H1 (cell line): ENCODE results near the gene TNRC6C. TPM values are rescaled to one million over a fixed set of nuclear protein-coding genes. Genes with fewer than 3 reads are reported as not detected.

Experiments
- CTCF ChIA-PET: fragments of 300-600 bp; sonication (Branson Sonifier 250); formaldehyde crosslinking; loops from one replicate; lab custom pipeline; 2021; ENCODE audit not compliant: partially characterized antibody; lab: Charles Lee
- POLR2A ChIA-PET: fragments of 300-600 bp; sonication (Branson Sonifier 250); formaldehyde crosslinking; loops from one replicate; lab custom pipeline; 2021; ENCODE audit warnings: inconsistent platforms; ENCODE audit not compliant: partially characterized antibody; lab: Charles Lee
- DNase-seq, 2 experiments: peaks; one replicate each; pipeline versions ENCODE4 v3.0.0 to v3.0.0-alpha.2; 2010 to 2022; ENCODE audit warnings: low spot score in 2 of 2, low read depth in 1 of 2, mixed read lengths in 1 of 2
- FAIRE-seq: peaks from 2 replicates; lab custom pipeline; 2011; peaks lifted over from hg19 to GRCh38; lab: Jason Lieb, UNC
- H2AFZ ChIP-seq: 2 replicates; pipeline ENCODE4 v1.8.1; 2012; ENCODE audit warnings: low read length, inconsistent platforms
- H2AK5ac ChIP-seq: 2 replicates; pipeline ENCODE4 v1.6.1; 2013; ENCODE audit warnings: low read depth, low read length
- H2BK120ac ChIP-seq: replicated peaks from 2 replicates; pipeline ENCODE3; 2013; ENCODE audit warnings: low read depth, low read length, inconsistent platforms
- H2BK12ac ChIP-seq: 2 replicates; pipeline ENCODE4 v1.6.1; 2013; ENCODE audit warnings: low read depth, low read length
- H2BK15ac ChIP-seq: 2 replicates; pipeline ENCODE4 v1.6.1; 2013; ENCODE audit warnings: low read length
- H2BK20ac ChIP-seq: 2 replicates; pipeline ENCODE4 v1.6.1; 2013; ENCODE audit warnings: low read length
- H2BK5ac ChIP-seq: 2 replicates; pipeline ENCODE4 v1.6.1; 2013; ENCODE audit warnings: low read depth, low read length
- H3K14ac ChIP-seq: 2 replicates; pipeline ENCODE4 v1.6.1; 2013; ENCODE audit warnings: inconsistent platforms; ENCODE audit not compliant: insufficient read length
- H3K18ac ChIP-seq: 2 replicates; pipeline ENCODE4 v1.6.1; 2013; ENCODE audit warnings: low read length; ENCODE audit errors: extremely low read depth
- H3K23ac ChIP-seq: 2 replicates; pipeline ENCODE4 v1.6.1; 2013; ENCODE audit warnings: inconsistent platforms; ENCODE audit not compliant: insufficient read length
- H3K23me2 ChIP-seq: 2 replicates; pipeline ENCODE4 v1.6.1; 2013; ENCODE audit warnings: low read depth, low read length
- H3K27ac ChIP-seq: 2 replicates; pipeline ENCODE4 v1.6.1; 2011; ENCODE audit warnings: low read depth, low read length, inconsistent platforms
- H3K27me3 ChIP-seq, 4 experiments: replicated peaks in 1 of 4; 1 replicate in 1 of 4; 2 replicates in 3 of 4; pipeline versions ENCODE4 v1.6.1 to v1.8.1; 2011 to 2013; ENCODE audit warnings: low read length in 3 of 4, mild to moderate bottlenecking in 3 of 4, inconsistent platforms in 2 of 4, mixed read lengths in 2 of 4, moderate library complexity in 1 of 4; ENCODE audit not compliant: control insufficient read depth in 3 of 4, insufficient read depth in 3 of 4; ENCODE audit errors: extremely low read depth in 1 of 4
- H3K36me3 ChIP-seq, 4 experiments: 2 replicates each; pipeline versions ENCODE4 v1.6.1 to v1.8.1; 2011 to 2013; ENCODE audit warnings: mild to moderate bottlenecking in 4 of 4, low read length in 3 of 4, moderate library complexity in 2 of 4, control low read depth in 1 of 4, inconsistent platforms in 1 of 4; ENCODE audit not compliant: insufficient read depth in 4 of 4, control insufficient read depth in 2 of 4
- H3K4ac ChIP-seq: replicated peaks from 2 replicates; pipeline ENCODE3; 2013; ENCODE audit warnings: low read length, low read depth, mixed read lengths, inconsistent platforms; ENCODE audit not compliant: insufficient read length
- H3K4me1 ChIP-seq, 4 experiments: replicated peaks in 1 of 4; 1 replicate in 1 of 4; 2 replicates in 3 of 4; pipeline versions ENCODE4 v1.6.1 to v1.8.1; 2011 to 2013; ENCODE audit warnings: low read length in 3 of 4, inconsistent platforms in 2 of 4, mixed read lengths in 1 of 4; ENCODE audit not compliant: insufficient read depth in 4 of 4, control insufficient read depth in 3 of 4
- H3K4me2 ChIP-seq, 2 experiments: 2 replicates each; pipeline versions ENCODE4 v1.6.1 to v1.8.1; 2011 to 2013; ENCODE audit warnings: low read depth in 2 of 2, low read length in 2 of 2, control low read depth in 1 of 2, inconsistent platforms in 1 of 2, mild to moderate bottlenecking in 1 of 2; ENCODE audit not compliant: insufficient read depth in 1 of 2
- H3K4me3 ChIP-seq, 4 experiments: fragments of 200-600, 300-600 bp in 1 of 4; sonication (generic), shearing (Covaris generic), sonication (Bioruptor Twin) in 1 of 4; 2 replicates each; pipeline versions ENCODE4 v1.5.1 to v1.8.1; 2011 to 2016; ENCODE audit warnings: low read length in 4 of 4, low read depth in 3 of 4, control low read depth in 2 of 4, inconsistent platforms in 2 of 4, mild to moderate bottlenecking in 2 of 4, mixed read lengths in 1 of 4, moderate library complexity in 1 of 4; ENCODE audit not compliant: insufficient read depth in 2 of 4; ENCODE audit errors: extremely low read depth in 1 of 4
- H3K56ac ChIP-seq: replicated peaks from 2 replicates; pipeline ENCODE3; 2013; ENCODE audit warnings: low read depth, mild to moderate bottlenecking, mixed read lengths, low read length, inconsistent platforms; ENCODE audit not compliant: insufficient read length
- H3K79me1 ChIP-seq: 2 replicates; pipeline ENCODE4 v1.6.1; 2013; ENCODE audit warnings: low read depth, low read length, control low read depth
- H3K79me2 ChIP-seq, 2 experiments: 2 replicates each; pipeline versions ENCODE4 v1.6.1 to v1.8.1; 2012 to 2013; ENCODE audit warnings: low read length in 2 of 2, mild to moderate bottlenecking in 2 of 2, inconsistent platforms in 1 of 2; ENCODE audit not compliant: insufficient read depth in 2 of 2, control insufficient read depth in 1 of 2
- H3K9ac ChIP-seq, 4 experiments: replicated peaks in 1 of 4; 1 replicate in 1 of 4; 2 replicates in 3 of 4; pipeline versions ENCODE4 v1.6.1 to v1.8.1; 2011 to 2013; ENCODE audit warnings: low read depth in 3 of 4, low read length in 3 of 4, control low read depth in 2 of 4, mild to moderate bottlenecking in 2 of 4, moderate library complexity in 2 of 4, inconsistent platforms in 1 of 4; ENCODE audit errors: extremely low read depth in 1 of 4
- H3K9me3 ChIP-seq, 2 experiments: 2 replicates each; pipeline versions ENCODE4 v1.6.1 to v1.8.1; 2012 to 2013; ENCODE audit warnings: mild to moderate bottlenecking in 2 of 2, moderate library complexity in 2 of 2, control low read depth in 1 of 2, inconsistent platforms in 1 of 2, low read depth in 1 of 2, low read length in 1 of 2, mixed read lengths in 1 of 2; ENCODE audit not compliant: insufficient read depth in 2 of 2
- H4K20me1 ChIP-seq, 2 experiments: replicated peaks in 1 of 2; 2 replicates each; pipeline versions ENCODE3 to v1.8.1; 2011 to 2013; ENCODE audit warnings: inconsistent platforms in 2 of 2, low read length in 2 of 2, mild to moderate bottlenecking in 1 of 2; ENCODE audit not compliant: insufficient read depth in 2 of 2, control insufficient read depth in 1 of 2
- H4K5ac ChIP-seq: 2 replicates; pipeline ENCODE4 v1.6.1; 2013; ENCODE audit warnings: low read length, low read depth, mixed read lengths, inconsistent platforms; ENCODE audit not compliant: insufficient read length
- H4K8ac ChIP-seq: 2 replicates; pipeline ENCODE4 v1.8.0; 2013; ENCODE audit warnings: mild to moderate bottlenecking, moderate library complexity, low read length, inconsistent platforms; ENCODE audit not compliant: insufficient read depth; ENCODE audit errors: extremely low read depth
- H4K91ac ChIP-seq: replicated peaks from 2 replicates; pipeline ENCODE3; 2013; ENCODE audit warnings: low read length, mixed read lengths, inconsistent platforms; ENCODE audit not compliant: insufficient read length
- WGBS, 2 experiments: shearing (Covaris generic) in 1 of 2; methylation state at CpG; one replicate each; pipeline versions ENCODE4 v1.1.6 to v1.1.7; 2013 to 2015; ENCODE audit warnings: low lambda C conversion rate in 2 of 2, mixed read lengths in 2 of 2, inconsistent platforms in 1 of 2, low coverage in 1 of 2, missing lambda C conversion rate in 1 of 2; ENCODE audit not compliant: insufficient replicate concordance in 2 of 2, insufficient coverage in 1 of 2, insufficient read length in 1 of 2; ENCODE audit errors: extremely low coverage in 1 of 2, missing lambda C conversion rate in 1 of 2; 5-methylcytosine and 5-hydroxymethylcytosine counted together
- polyA plus RNA-seq, 7 experiments: library from polyadenylated mRNA; depleted of rRNA in 3 of 7; stranded (reverse) in 5 of 7; unstranded in 2 of 7; fragments of >200 nt in 5 of 7; fragments of 200-250 nt in 2 of 7; gene quantifications; 1 replicate in 5 of 7; 2 replicates in 1 of 7; 4 replicates in 1 of 7; pipeline versions ENCODE4 v1.2.1 to v1.2.3, GENCODE V29; 2011 to 2013; ENCODE audit warnings: missing spikeins in 2 of 7, mixed read lengths in 2 of 7
- total RNA-seq: library from RNA; stranded (reverse); fragmentation: NEBNext Ultra II Directional; extraction: Animal tissue kit (Norgen Biotek cat#: 25700); gene quantifications from 2 replicates; pipeline ENCODE4 v1.2.1, GENCODE V29; 2021

TNRC6C gene
- total and polyA plus RNA-seq, 2 of the 8 experiments (the other 6 are each of a cell fraction or from before 2014, with no cell fraction given), result 2.8 to 28.9 TPM

GRCh38 chr17:78016852-78017251, 58.3 kb downstream of the TNRC6C start:
- Histone ChIP-seq H2AK5ac (no peak overlapping the region), H2BK5ac (no peak overlapping the region), H3K79me2 (no peaks in the 10 kb centered on the region), H3K4ac (no peak overlapping the region), H3K14ac (no peak overlapping the region), H2AFZ (no peak overlapping the region), H3K23me2 (no peaks in the 10 kb centered on the region), H3K9me3 (no peaks in the 10 kb centered on the region), H2BK120ac (no peak overlapping the region), H2BK20ac (no peak overlapping the region), H3K27ac (no peak overlapping the region), H3K56ac (no peak overlapping the region), H4K20me1 (peaks cover 2 to 10% of the 10 kb centered on the region in 2 experiments), H3K79me1 (no peaks in the 10 kb centered on the region), H3K23ac (no peak overlapping the region), H3K9ac (no peak overlapping the region), H3K36me3 (peaks cover 0 to 2% (median under 1%) of the 10 kb centered on the region in 4 experiments; a peak in 2 of 8 replicates), H2BK15ac (no peak overlapping the region), H3K4me3 (no peak overlapping the region), H3K4me1 (no peaks in the 10 kb centered on the region; a peak in 1 of 7 replicates), H2BK12ac (no peak overlapping the region), H4K8ac (no peak overlapping the region), H3K4me2 (no peak overlapping the region), H4K5ac (no peak overlapping the region), H3K18ac (no peak overlapping the region), H3K27me3 (no peaks in the 10 kb centered on the region), H4K91ac (no peak overlapping the region)
- FAIRE-seq (no peak), DNase-seq (no peak)
- 89% methylated on average over 1 of the region's 1 CpG; no CpG with 5 or more reads in 1 of the 2 experiments for WGBS, 2 experiments
- CTCF ChIA-PET, result interaction anchor here (0.8 to 10.8 kb wide), 11 partner anchors 12 to 474 kb away, joined by 3 to 147 read pairs (median 3); no protein-coding TSS in a partner anchor
- POLR2A ChIA-PET, result interaction anchor here (0.7 to 2.0 kb wide), 2 partner anchors 13 to 59 kb away, joined by 3 to 9 read pairs; partner anchors contain the start of gene TNRC6C
